Trophoblast cell (in vitro differentiated cells and primary cell): ENCODE results near the gene VTI1A.

ENCODE experiments used
- DNase-seq, 2 donors: peaks; one replicate each; pipeline ENCODE4 v3.0.0-alpha.2; 2016
- H2AFZ ChIP-seq: 2 replicates; pipeline ENCODE4 v1.6.1; 2013; ENCODE audit warnings: low read length, moderate library complexity, mild to moderate bottlenecking; ENCODE audit not compliant: insufficient read depth, poor library complexity
- H2AK5ac ChIP-seq: 2 replicates; pipeline ENCODE4 v1.6.1; 2013; ENCODE audit warnings: mild to moderate bottlenecking, low read length
- H2BK120ac ChIP-seq: 2 replicates; pipeline ENCODE4 v1.6.1; 2013; ENCODE audit warnings: low read length, mild to moderate bottlenecking, moderate library complexity; ENCODE audit not compliant: insufficient read depth, poor library complexity
- H2BK12ac ChIP-seq: 2 replicates; pipeline ENCODE4 v1.6.1; 2013; ENCODE audit warnings: mild to moderate bottlenecking, low read length, moderate library complexity
- H2BK5ac ChIP-seq: 2 replicates; pipeline ENCODE4 v1.6.1; 2013; ENCODE audit warnings: low read length, low read depth, moderate library complexity, mild to moderate bottlenecking; ENCODE audit not compliant: poor library complexity
- H3K14ac ChIP-seq: 2 replicates; pipeline ENCODE4 v1.6.1; 2013; ENCODE audit warnings: mild to moderate bottlenecking, low read length
- H3K18ac ChIP-seq: 2 replicates; pipeline ENCODE4 v1.6.1; 2013; ENCODE audit warnings: mild to moderate bottlenecking, low read length
- H3K23ac ChIP-seq: 2 replicates; pipeline ENCODE4 v1.6.1; 2013; ENCODE audit warnings: low read length
- H3K27ac ChIP-seq: 2 replicates; pipeline ENCODE4 v1.5.1; 2013; ENCODE audit warnings: low read depth, mild to moderate bottlenecking, inconsistent platforms, low read length, moderate library complexity
- H3K27me3 ChIP-seq: 2 replicates; pipeline ENCODE4 v1.6.1; 2013; ENCODE audit warnings: inconsistent platforms, mild to moderate bottlenecking, low read length, moderate library complexity; ENCODE audit not compliant: insufficient read depth
- H3K36me3 ChIP-seq, 2 experiments: 1 replicate in 1 of 2; 2 replicates in 1 of 2; pipeline ENCODE4 v1.6.1; 2013; ENCODE audit warnings: low read length in 2 of 2, mild to moderate bottlenecking in 2 of 2, moderate library complexity in 1 of 2; ENCODE audit not compliant: insufficient read depth in 2 of 2, control insufficient read depth in 1 of 2
- H3K4ac ChIP-seq: 2 replicates; pipeline ENCODE4 v1.6.1; 2013; ENCODE audit warnings: low read depth, mild to moderate bottlenecking, low read length, moderate library complexity
- H3K4me1 ChIP-seq, 2 experiments: 1 replicate in 1 of 2; 2 replicates in 1 of 2; pipeline ENCODE4 v1.6.1; 2013; ENCODE audit warnings: low read length in 2 of 2, mild to moderate bottlenecking in 2 of 2, moderate library complexity in 1 of 2; ENCODE audit not compliant: insufficient read depth in 2 of 2, control insufficient read depth in 1 of 2
- H3K4me2 ChIP-seq: 2 replicates; pipeline ENCODE4 v1.6.1; 2013; ENCODE audit warnings: inconsistent platforms, mild to moderate bottlenecking, low read length, moderate library complexity
- H3K4me3 ChIP-seq: 2 replicates; pipeline ENCODE4 v1.5.1; 2013; ENCODE audit warnings: mild to moderate bottlenecking, low read depth, low read length, inconsistent platforms
- H3K79me1 ChIP-seq: one replicate; pipeline ENCODE4 v1.6.1; 2013; ENCODE audit warnings: low read length
- H3K79me2 ChIP-seq: 2 replicates; pipeline ENCODE4 v1.6.1; 2013; ENCODE audit warnings: low read length, mild to moderate bottlenecking; ENCODE audit not compliant: control insufficient read depth, insufficient read depth, poor library complexity
- H3K9ac ChIP-seq: 2 replicates; pipeline ENCODE4 v1.6.1; 2013; ENCODE audit warnings: mild to moderate bottlenecking, low read length
- H3K9me3 ChIP-seq: 2 replicates; pipeline ENCODE4 v1.6.1; 2013; ENCODE audit warnings: low read depth, mild to moderate bottlenecking, control low read depth, inconsistent platforms, low read length; ENCODE audit not compliant: insufficient read depth
- H4K12ac ChIP-seq: 2 replicates; pipeline ENCODE4 v1.6.1; 2013; ENCODE audit warnings: low read depth, mild to moderate bottlenecking, low read length, moderate library complexity
- H4K8ac ChIP-seq: 2 replicates; pipeline ENCODE4 v1.6.1; 2013; ENCODE audit warnings: low read depth, mild to moderate bottlenecking, low read length, moderate library complexity
- H4K91ac ChIP-seq: one replicate; pipeline ENCODE4 v1.6.1; 2013; ENCODE audit warnings: low read depth, mild to moderate bottlenecking, low read length, moderate library complexity
- WGBS: extraction: QIAGEN DNeasy Blood & Tissue Kit; methylation state at CpG from one replicate; pipeline ENCODE4 v1.1.7; 2013; ENCODE audit warnings: missing lambda C conversion rate; ENCODE audit not compliant: insufficient read length, insufficient coverage; ENCODE audit errors: extremely low coverage; 5-methylcytosine and 5-hydroxymethylcytosine counted together

VTI1A gene

GRCh38 chr10:112812586-112812985 lies 365.6 kb downstream of the VTI1A start:
- no peak for DNase-seq
- no peak overlapping the region for H4K12ac ChIP-seq
- H3K4ac ChIP-seq = no peak overlapping the region
- peak overlapping the region; percentile 75 for H3K14ac ChIP-seq
- H4K91ac ChIP-seq = peak overlapping the region; percentile 83
- H3K27ac ChIP-seq = peak overlapping the region; percentile 94
- no peak overlapping the region for H3K4me3 ChIP-seq
- H4K8ac ChIP-seq = peak overlapping the region; percentile 49
- no peak overlapping the region for H3K23ac ChIP-seq
- H3K9me3 ChIP-seq = no peaks in the 10 kb centered on the region
- WGBS = no CpG with 5 or more reads among the region's 3 CpGs
- H2BK5ac ChIP-seq = peak overlapping the region; percentile 87
- no peak overlapping the region for H2AFZ ChIP-seq
- no peaks in the 10 kb centered on the region for H3K36me3 ChIP-seq
- H3K9ac ChIP-seq = no peak overlapping the region
- peak overlapping the region; percentile 44 for H3K4me2 ChIP-seq
- H2BK12ac ChIP-seq = peak overlapping the region; percentile 76
- H2BK120ac ChIP-seq = peak overlapping the region; percentile 83
- peak overlapping the region; percentile 25 for H2AK5ac ChIP-seq
- H3K79me1 ChIP-seq = peaks cover 48% of the 10 kb centered on the region
- peaks cover 38 to 49% of the 10 kb centered on the region in 2 experiments for H3K4me1 ChIP-seq
- peak overlapping the region; percentile 49 for H3K18ac ChIP-seq
- H3K27me3 ChIP-seq = no peaks in the 10 kb centered on the region
- H3K79me2 ChIP-seq = peaks cover 3% of the 10 kb centered on the region

DNA sequence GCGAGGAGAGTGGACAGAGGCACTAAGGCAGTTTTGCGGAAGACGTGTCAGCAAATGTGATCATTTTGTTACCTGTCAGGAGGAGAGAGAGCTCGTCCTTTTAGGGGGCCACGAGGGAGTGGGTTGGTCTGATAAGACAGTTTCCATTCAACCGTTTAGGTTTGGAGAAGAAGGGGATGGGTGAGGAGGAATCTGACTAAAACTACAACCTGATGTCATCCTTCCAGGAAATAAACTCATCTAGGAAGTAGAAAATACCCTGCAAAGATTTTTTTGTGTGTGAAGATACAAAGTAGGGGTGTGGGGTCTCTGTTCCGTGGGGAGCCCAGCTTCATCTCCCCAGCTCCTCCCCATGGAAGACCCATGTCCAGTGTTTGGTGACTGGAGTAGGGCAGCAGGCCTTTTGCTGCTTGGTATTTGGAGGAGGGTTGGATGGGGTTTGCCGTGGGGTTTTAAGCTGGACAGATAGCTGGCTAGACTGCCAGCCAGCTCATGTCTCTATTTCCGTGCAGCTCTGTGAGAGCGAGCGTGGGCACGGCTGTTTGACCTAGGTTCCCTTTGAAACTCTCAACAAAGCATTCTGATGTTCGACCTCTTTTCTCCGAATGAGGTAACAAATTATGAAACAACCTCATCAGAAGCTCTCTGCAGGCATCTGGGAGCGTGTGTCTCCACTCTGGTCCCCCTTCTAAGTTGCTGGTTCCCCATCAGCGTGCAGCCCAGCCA lies 367.0 kb downstream of the VTI1A start:
- Histone ChIP-seq H3K9ac (no peak overlapping the region), H3K23ac (no peak overlapping the region), H3K4me1 (peaks cover 32 to 46% of the 10 kb centered on the region in 2 experiments), H3K79me2 (peaks cover 3% of the 10 kb centered on the region), H3K4me2 (no peak overlapping the region), H4K12ac (no peak overlapping the region), H3K14ac (peak overlapping the region; percentile 59), H3K18ac (peak overlapping the region; percentile 54), H4K91ac (peak overlapping the region; percentile 73), H2AFZ (no peak overlapping the region), H3K27me3 (no peaks in the 10 kb centered on the region), H4K8ac (no peak overlapping the region), H3K4ac (peak overlapping the region; percentile 29), H3K4me3 (no peak overlapping the region), H3K27ac (no peak overlapping the region), H3K79me1 (peaks cover 39% of the 10 kb centered on the region), H2BK12ac (peak overlapping the region; percentile 59), H2AK5ac (peak overlapping the region; percentile 72), H2BK5ac (no peak overlapping the region), H2BK120ac (peak overlapping the region; percentile 45), H3K36me3 (no peaks in the 10 kb centered on the region), H3K9me3 (no peaks in the 10 kb centered on the region)
- no peak for DNase-seq
- WGBS = no CpG with 5 or more reads among the region's 16 CpGs

DNA sequence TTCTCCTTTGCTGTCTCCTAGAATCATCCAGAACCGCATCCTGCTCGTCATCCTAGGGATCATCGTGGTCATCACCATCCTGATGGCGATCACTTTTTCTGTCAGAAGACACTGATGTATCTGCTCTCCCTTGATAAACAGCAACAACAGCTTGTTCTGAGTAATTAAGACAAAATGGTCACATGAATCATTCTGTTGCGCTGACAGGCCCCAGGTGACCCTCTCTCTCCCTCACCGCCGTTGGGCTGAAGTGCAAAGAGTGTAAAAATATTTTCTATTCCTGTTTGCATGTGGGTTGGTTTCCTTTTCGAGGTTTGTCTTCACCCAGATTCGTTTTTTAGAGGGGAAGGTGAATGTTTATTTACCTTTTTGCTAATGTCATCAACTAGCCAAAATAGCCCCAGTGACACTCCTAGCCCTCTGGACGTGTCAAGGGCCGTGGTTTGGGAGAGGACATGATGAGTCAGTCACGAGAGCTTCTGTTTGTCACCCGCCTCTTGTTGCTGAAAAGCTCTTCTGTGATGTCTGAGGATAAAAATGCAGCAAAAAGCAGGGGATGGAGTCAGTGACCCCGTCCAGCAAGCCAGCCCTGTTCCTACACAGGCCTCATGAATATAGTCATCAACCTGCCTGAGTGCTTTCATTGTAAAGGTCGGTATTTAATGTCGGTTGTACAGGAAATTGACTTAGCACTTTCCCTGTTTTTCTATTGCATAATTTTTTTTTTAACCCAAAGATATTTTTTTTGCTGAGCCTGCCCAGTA lies 368.4 kb downstream of the VTI1A start:
- H2BK5ac ChIP-seq = peak overlapping the region; percentile 10
- peaks cover 3% of the 10 kb centered on the region for H3K9me3 ChIP-seq
- peak; percentile 87 to 88 for DNase-seq
- H3K4me1 ChIP-seq = peaks cover 24 to 35% of the 10 kb centered on the region in 2 experiments
- no peak overlapping the region for H2BK120ac ChIP-seq
- no peak overlapping the region for H2AFZ ChIP-seq
- H2AK5ac ChIP-seq = no peak overlapping the region
- peak overlapping the region; percentile 27 for H3K14ac ChIP-seq
- H3K4me2 ChIP-seq = no peak overlapping the region
- H3K27ac ChIP-seq = peak overlapping the region; percentile 61
- no peak overlapping the region for H4K12ac ChIP-seq
- no peak overlapping the region for H3K4me3 ChIP-seq
- peak overlapping the region; percentile 42 for H3K18ac ChIP-seq
- no CpG with 5 or more reads among the region's 16 CpGs for WGBS
- peak overlapping the region; percentile 51 for H2BK12ac ChIP-seq
- peak overlapping the region; percentile 22 for H4K91ac ChIP-seq
- H4K8ac ChIP-seq = no peak overlapping the region
- H3K27me3 ChIP-seq = no peaks in the 10 kb centered on the region
- peaks cover 2% of the 10 kb centered on the region for H3K79me2 ChIP-seq
- peaks cover 30% of the 10 kb centered on the region for H3K79me1 ChIP-seq
- no peak overlapping the region for H3K23ac ChIP-seq
- H3K4ac ChIP-seq = no peak overlapping the region
- no peaks in the 10 kb centered on the region for H3K36me3 ChIP-seq
- H3K9ac ChIP-seq = no peak overlapping the region

DNA sequence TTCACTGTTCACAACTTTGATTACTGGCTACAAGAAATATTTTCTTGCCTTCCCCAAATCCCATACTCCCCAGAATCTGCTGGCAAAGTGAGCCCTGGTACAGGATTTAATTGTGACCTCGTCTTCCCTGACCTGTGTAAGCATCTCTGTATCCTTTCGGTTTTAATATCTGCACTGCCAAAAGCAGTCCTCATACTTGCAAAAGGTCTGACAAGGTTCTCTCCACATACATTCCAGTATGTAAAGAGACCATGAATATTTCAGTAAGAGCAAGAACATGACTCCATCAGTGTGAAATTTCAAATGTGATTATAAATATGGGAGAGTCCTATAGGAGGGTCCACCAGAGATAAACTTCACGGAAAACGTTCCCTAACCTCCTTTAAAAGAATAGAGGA lies 369.0 kb downstream of the VTI1A start:
- WGBS = no CpG with 5 or more reads among the region's 4 CpGs
- peaks cover 27% of the 10 kb centered on the region for H3K79me1 ChIP-seq
- H3K4me2 ChIP-seq = no peak overlapping the region
- H2BK5ac ChIP-seq = no peak overlapping the region
- no peak overlapping the region for H4K91ac ChIP-seq
- H2BK12ac ChIP-seq = no peak overlapping the region
- DNase-seq = no peak
- H4K12ac ChIP-seq = no peak overlapping the region
- H3K9me3 ChIP-seq = peaks cover 3% of the 10 kb centered on the region
- H3K4ac ChIP-seq = no peak overlapping the region
- no peaks in the 10 kb centered on the region for H3K36me3 ChIP-seq
- H3K27me3 ChIP-seq = no peaks in the 10 kb centered on the region
- peaks cover 22 to 30% of the 10 kb centered on the region in 2 experiments for H3K4me1 ChIP-seq
- no peak overlapping the region for H3K14ac ChIP-seq
- no peak overlapping the region for H3K18ac ChIP-seq
- no peak overlapping the region for H2AFZ ChIP-seq
- peaks cover 1% of the 10 kb centered on the region for H3K79me2 ChIP-seq
- H2AK5ac ChIP-seq = no peak overlapping the region
- no peak overlapping the region for H2BK120ac ChIP-seq
- peak overlapping the region; percentile 26 for H3K27ac ChIP-seq
- no peak overlapping the region for H3K4me3 ChIP-seq
- H4K8ac ChIP-seq = no peak overlapping the region
- H3K9ac ChIP-seq = no peak overlapping the region
- H3K23ac ChIP-seq = no peak overlapping the region
